ENCODE results near the gene NTNG2.

NTNG2 gene

GRCh38 chr9:132162764-132163456 is 1.1 kb downstream of the NTNG2 start:
- peak overlapping the region; percentile 85 to 87 for H3K4me3 ChIP-seq (ENCODE audit: low read depth in 1 of 2, low read length in 1 of 2)
- TF ChIP-seq CTCF (IDR thresholded peaks at IDR 0.05), result no peak

DNA sequence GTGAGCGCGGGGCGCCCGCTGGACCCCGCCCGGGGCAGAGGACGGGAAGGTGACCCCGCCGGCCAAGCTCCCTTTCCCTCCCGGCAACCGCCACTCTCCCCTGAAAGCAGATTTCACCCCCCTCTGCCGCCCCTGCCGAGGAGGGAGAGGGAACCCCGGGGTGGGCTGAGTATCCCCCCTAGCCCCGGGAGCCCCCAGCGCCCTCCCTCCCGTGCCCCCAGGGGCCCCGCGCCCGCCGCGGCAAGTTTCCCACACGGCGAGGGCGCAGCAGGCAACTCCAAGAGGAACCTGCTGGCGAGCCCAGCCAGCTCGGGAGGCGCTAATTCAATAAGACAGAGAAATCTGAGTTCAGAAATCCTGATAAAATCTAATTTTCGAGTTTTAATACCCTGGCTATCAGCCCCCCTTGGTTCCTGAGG is 1.6 kb downstream of the NTNG2 start:
- no peaks in the 10 kb centered on the region for H3K9me3 ChIP-seq
- no peak overlapping the region for H3K27ac ChIP-seq
- H3K4me3 ChIP-seq (ENCODE audit: low read depth in 1 of 2, low read length in 1 of 2), result peak overlapping the region; percentile 85 to 87
- peaks cover 24 to 36% of the 10 kb centered on the region in 2 experiments for H3K4me1 ChIP-seq (ENCODE audit: control insufficient read depth in 1 of 2, insufficient read depth in 1 of 2, low read depth in 1 of 2, low read length in 1 of 2)
- H3K36me3 ChIP-seq, result peaks cover 23% of the 10 kb centered on the region
- TF ChIP-seq CTCF (IDR thresholded peaks at IDR 0.05), result no peak
- peaks cover 26% of the 10 kb centered on the region for H3K27me3 ChIP-seq

More at GRCh38 chr9:132162764-132163456, 1.1 kb downstream of the NTNG2 start:
- H3K27ac ChIP-seq, result peak overlapping the region; percentile 91
- peaks cover 24 to 36% of the 10 kb centered on the region in 2 experiments for H3K4me1 ChIP-seq (ENCODE audit: control insufficient read depth in 1 of 2, insufficient read depth in 1 of 2, low read depth in 1 of 2, low read length in 1 of 2)
- H3K36me3 ChIP-seq, result peaks cover 18% of the 10 kb centered on the region
- H3K27me3 ChIP-seq, result peaks cover 26% of the 10 kb centered on the region
- H3K9me3 ChIP-seq, result no peaks in the 10 kb centered on the region

DNA sequence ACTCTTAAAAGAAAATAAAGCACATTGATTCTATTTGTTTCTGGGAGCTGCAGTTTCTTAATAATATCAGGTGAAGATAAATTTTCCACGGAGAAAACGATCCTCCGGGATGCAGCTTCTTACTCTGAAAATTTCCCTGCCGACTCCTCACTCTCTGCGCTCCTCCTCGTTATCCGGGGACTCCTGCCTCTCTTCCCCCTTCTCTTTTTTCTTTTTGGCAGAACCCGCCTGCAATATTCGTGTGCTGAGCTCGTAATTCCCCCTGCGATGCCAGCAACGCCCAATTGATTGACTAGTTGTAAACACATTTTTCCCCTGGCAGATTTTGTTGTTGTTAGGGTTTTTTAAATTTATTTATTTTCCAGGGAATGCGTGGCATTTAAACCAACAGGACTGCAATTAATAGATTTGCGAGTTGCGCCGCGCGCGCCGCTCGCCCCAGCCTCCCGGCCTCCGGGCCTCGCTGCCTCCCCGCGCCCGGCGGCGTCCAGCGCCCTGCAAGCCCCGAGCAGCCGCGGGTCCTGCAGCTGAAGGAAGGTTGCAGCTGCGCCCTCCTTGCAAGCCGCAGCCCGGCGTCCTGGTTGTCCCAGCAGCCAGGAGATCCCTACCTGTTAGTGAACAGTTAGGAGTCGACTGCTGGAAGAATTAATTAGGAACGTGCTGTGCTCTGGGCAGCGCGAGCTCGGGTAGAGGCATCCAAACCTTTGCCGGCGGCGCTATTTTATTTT is 2.2 kb downstream of the NTNG2 start:
- H3K36me3 ChIP-seq, result peaks cover 29% of the 10 kb centered on the region
- no peak for TF ChIP-seq CTCF (IDR thresholded peaks at IDR 0.05)

DNA sequence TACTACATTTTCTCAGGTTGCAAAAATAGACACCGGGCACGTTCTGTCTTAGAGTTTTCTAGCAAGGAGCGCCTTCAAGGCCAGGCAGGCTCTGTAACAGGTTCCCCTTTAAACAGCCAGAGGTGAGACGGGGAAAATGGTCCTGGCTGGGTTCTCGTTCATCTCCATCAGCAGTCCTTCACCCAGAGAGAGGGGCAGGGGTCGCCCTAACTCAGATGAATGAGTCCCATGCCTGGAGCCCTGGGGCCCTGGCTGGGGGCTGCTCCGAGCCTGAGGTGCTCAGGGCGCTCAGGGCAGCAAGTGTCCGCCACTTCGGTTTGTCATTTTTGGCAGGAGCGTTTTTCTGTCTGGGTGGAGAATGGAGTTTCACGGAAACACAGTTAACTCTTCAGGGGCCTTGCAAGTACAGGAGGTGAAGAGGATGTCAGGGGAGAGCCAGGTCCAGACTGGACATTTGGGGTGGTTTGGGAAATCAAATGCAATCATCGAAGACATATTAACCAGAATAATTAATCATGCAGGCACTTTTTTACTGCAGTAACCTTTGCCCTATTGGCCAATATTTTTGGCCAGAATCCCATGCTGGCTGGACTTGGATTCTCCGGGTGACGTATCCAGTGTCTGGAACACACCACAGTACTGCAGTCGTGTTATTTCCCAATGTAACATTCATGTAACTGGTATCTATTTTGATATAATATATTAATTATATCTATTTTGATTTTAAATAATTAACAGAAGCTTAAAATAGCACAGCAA is 2.9 kb downstream of the NTNG2 start:
- no peak for TF ChIP-seq CTCF (IDR thresholded peaks at IDR 0.05)
- no peaks in the 10 kb centered on the region for H3K9me3 ChIP-seq
- peak overlapping the region in 1 of 2 experiments; percentile 5 for H3K4me3 ChIP-seq (ENCODE audit: low read depth in 1 of 2, low read length in 1 of 2)
- peaks cover 26% of the 10 kb centered on the region for H3K27me3 ChIP-seq
- H3K27ac ChIP-seq, result no peak overlapping the region
- H3K36me3 ChIP-seq, result peaks cover 36% of the 10 kb centered on the region
- peaks cover 29 to 47% of the 10 kb centered on the region in 2 experiments for H3K4me1 ChIP-seq (ENCODE audit: control insufficient read depth in 1 of 2, insufficient read depth in 1 of 2, low read depth in 1 of 2, low read length in 1 of 2)

More for the DNA sequence above, 2.2 kb downstream of the NTNG2 start:
- no peaks in the 10 kb centered on the region for H3K9me3 ChIP-seq
- H3K27ac ChIP-seq, result peak overlapping the region; percentile 27
- peak overlapping the region; percentile 85 to 87 for H3K4me3 ChIP-seq (ENCODE audit: low read depth in 1 of 2, low read length in 1 of 2)
- peaks cover 24 to 40% of the 10 kb centered on the region in 2 experiments for H3K4me1 ChIP-seq (ENCODE audit: control insufficient read depth in 1 of 2, insufficient read depth in 1 of 2, low read depth in 1 of 2, low read length in 1 of 2)
- H3K27me3 ChIP-seq, result peaks cover 26% of the 10 kb centered on the region

DNA sequence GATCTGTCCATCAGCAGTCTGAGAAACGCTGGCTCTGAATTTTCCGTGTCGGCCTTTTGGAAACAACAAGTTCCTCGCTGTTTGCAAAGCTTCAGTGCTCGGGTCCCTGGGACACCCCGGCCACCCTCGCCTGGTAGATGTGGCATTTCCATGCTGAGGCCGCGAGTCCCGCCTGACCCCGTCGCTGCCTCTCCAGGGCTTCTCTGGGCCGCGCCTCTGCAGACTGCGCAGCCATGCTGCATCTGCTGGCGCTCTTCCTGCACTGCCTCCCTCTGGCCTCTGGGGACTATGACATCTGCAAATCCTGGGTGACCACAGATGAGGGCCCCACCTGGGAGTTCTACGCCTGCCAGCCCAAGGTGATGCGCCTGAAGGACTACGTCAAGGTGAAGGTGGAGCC is 4.7 kb downstream of the NTNG2 start:
- Histone ChIP-seq H3K4me3 (ENCODE audit: low read depth in 1 of 2, low read length in 1 of 2) (no peak overlapping the region), H3K27ac (no peak overlapping the region), H3K9me3 (no peaks in the 10 kb centered on the region), H3K27me3 (peaks cover 26% of the 10 kb centered on the region), H3K36me3 (peaks cover 49% of the 10 kb centered on the region), H3K4me1 (ENCODE audit: control insufficient read depth in 1 of 2, insufficient read depth in 1 of 2, low read depth in 1 of 2, low read length in 1 of 2) (peaks cover 23 to 35% of the 10 kb centered on the region in 2 experiments)
- TF ChIP-seq CTCF (IDR thresholded peaks at IDR 0.05), result no peak
